Measurements from ENCODE around the gene INTS6L. TPM values are rescaled to one million over a fixed set of nuclear protein-coding genes. Genes with fewer than 3 reads are reported as not detected.
A peak's percentile ranks its signal among the peaks of the same experiment; 100 is the strongest.

The INTS6L gene
- total RNA-seq, 6 experiments from 2014 or later: 0.37 to 2.0 (median 1.1) TPM

- 16% methylated on average over 2 of the region's 2 CpGs for WGBS (ENCODE audit: insufficient coverage, low coverage, low lambda C conversion rate, missing lambda C conversion rate)
- TF ChIP-seq CTCF (IDR thresholded peaks at IDR 0.05): peak in 2 of 4 donors; percentile 14 to 17
- no peak for TF ChIP-seq POLR2A (IDR thresholded peaks at IDR 0.05)
- Histone ChIP-seq H3K27me3 (no peaks in the 10 kb centered on the region), H3K27ac (no peak overlapping the region), H3K36me3 (no peaks in the 10 kb centered on the region), H3K4me1 (no peaks in the 10 kb centered on the region), H3K4me3 (no peak overlapping the region), H3K9me3 (no peaks in the 10 kb centered on the region)
- no peak for ATAC-seq
- intact Hi-C loops (cut with DNase I): no loop called here
- DNase-seq: no peak
Observed at GRCh38 chrX:135543924-135544323, 23.5 kb downstream of the INTS6L start.

- no peaks in the 10 kb centered on the region for H3K36me3 ChIP-seq
- intact Hi-C loops (cut with DNase I): no loop called here
- WGBS (ENCODE audit: insufficient coverage, low coverage, low lambda C conversion rate, missing lambda C conversion rate): 13% methylated on average over 5 of the region's 5 CpGs
- H3K4me1 ChIP-seq: no peaks in the 10 kb centered on the region
- no peak overlapping the region for H3K27ac ChIP-seq
- TF ChIP-seq CTCF (IDR thresholded peaks at IDR 0.05) (no peak), POLR2A (IDR thresholded peaks at IDR 0.05) (no peak)
- no peaks in the 10 kb centered on the region for H3K9me3 ChIP-seq
- H3K27me3 ChIP-seq: no peaks in the 10 kb centered on the region
- peak; percentile 26 to 75 (median 54) for ATAC-seq
- DNase-seq: no peak
- H3K4me3 ChIP-seq: no peak overlapping the region
Observed at GRCh38 chrX:135544338-135544948, 24.0 kb downstream of the INTS6L start.

GRCh38 chrX:135547767-135548166 lies 27.3 kb downstream of the INTS6L start:
- DNase-seq: no peak
- Histone ChIP-seq H3K36me3 (no peaks in the 10 kb centered on the region), H3K9me3 (no peaks in the 10 kb centered on the region), H3K4me3 (no peak overlapping the region), H3K27ac (no peak overlapping the region), H3K27me3 (no peaks in the 10 kb centered on the region), H3K4me1 (no peaks in the 10 kb centered on the region)
- TF ChIP-seq POLR2A (IDR thresholded peaks at IDR 0.05): no peak
- no peak for TF ChIP-seq CTCF (IDR thresholded peaks at IDR 0.05)
- no peak for ATAC-seq
- 55% methylated on average over 4 of the region's 4 CpGs for WGBS (ENCODE audit: insufficient coverage, low coverage, low lambda C conversion rate, missing lambda C conversion rate)
- intact Hi-C loops (cut with DNase I): no loop called here

- no peak overlapping the region for H3K27ac ChIP-seq
- DNase-seq (no peak), ATAC-seq (no peak)
- no peaks in the 10 kb centered on the region for H3K9me3 ChIP-seq
- no peaks in the 10 kb centered on the region for H3K27me3 ChIP-seq
- 38% methylated on average over 2 of the region's 2 CpGs for WGBS (ENCODE audit: insufficient coverage, low coverage, low lambda C conversion rate, missing lambda C conversion rate)
- TF ChIP-seq CTCF (IDR thresholded peaks at IDR 0.05) (no peak), POLR2A (IDR thresholded peaks at IDR 0.05) (no peak)
- intact Hi-C loops (cut with DNase I): no loop called here
- H3K36me3 ChIP-seq: no peaks in the 10 kb centered on the region
- H3K4me3 ChIP-seq: no peak overlapping the region
- no peaks in the 10 kb centered on the region for H3K4me1 ChIP-seq
Observed at GRCh38 chrX:135549519-135549918, 29.1 kb downstream of the INTS6L start.

- no peak for TF ChIP-seq POLR2A (IDR thresholded peaks at IDR 0.05)
- TF ChIP-seq CTCF (IDR thresholded peaks at IDR 0.05): no peak
- no peaks in the 10 kb centered on the region for H3K36me3 ChIP-seq
- DNase-seq (no peak), ATAC-seq (no peak)
- H3K27ac ChIP-seq: no peak overlapping the region
- H3K4me3 ChIP-seq: no peak overlapping the region
- intact Hi-C loops (cut with DNase I): no loop called here
- no peaks in the 10 kb centered on the region for H3K9me3 ChIP-seq
- no peaks in the 10 kb centered on the region for H3K4me1 ChIP-seq
- 39% methylated on average over 3 of the region's 3 CpGs for WGBS (ENCODE audit: insufficient coverage, low coverage, low lambda C conversion rate, missing lambda C conversion rate)
- H3K27me3 ChIP-seq: no peaks in the 10 kb centered on the region
Observed at GRCh38 chrX:135556055-135556454, 35.6 kb downstream of the INTS6L start.
